RWPE2 (cell line): ENCODE data around the gene LETM1.
"Not testable (repeated sequence)": the region's sequence is repeated elsewhere in the genome, so short reads cannot be mapped to it uniquely, and the experiment has no call there.

Experiments used
- ATAC-seq: fragments of 200-7000 bp; cut with Tn5 transposase; 3 replicates; pipeline ENCODE4 v1.9.1; 2021; ENCODE audit warnings: low read depth
- DNase-seq: peaks from one replicate; pipeline ENCODE4 v3.0.0-alpha.2; 2020; ENCODE audit warnings: low spot score
- H3K27ac ChIP-seq: fragments of 450-650 bp; 2 replicates; pipeline ENCODE4 v1.5.1; 2017; ENCODE audit warnings: mild to moderate bottlenecking; ENCODE audit not compliant: poor library complexity, severe bottlenecking
- H3K27me3 ChIP-seq: fragments of 250-450 bp; sonication (Bioruptor Pico); 2 replicates; pipeline ENCODE4 v1.5.1; 2021; ENCODE audit warnings: mild to moderate bottlenecking, moderate library complexity; ENCODE audit not compliant: insufficient read depth, poor library complexity, severe bottlenecking
- H3K36me3 ChIP-seq: fragments of 250-450 bp; sonication (Bioruptor Pico); 2 replicates; pipeline ENCODE4 v1.5.1; 2020; ENCODE audit warnings: low read depth, mild to moderate bottlenecking, moderate library complexity
- H3K4me1 ChIP-seq: fragments of 250-450 bp; sonication (Bioruptor Pico); 2 replicates; pipeline ENCODE4 v1.5.1; 2021; ENCODE audit warnings: mild to moderate bottlenecking, moderate library complexity; ENCODE audit not compliant: insufficient read depth, poor library complexity, severe bottlenecking
- H3K4me3 ChIP-seq: fragments of 250-450 bp; sonication (Bioruptor Pico); 2 replicates; pipeline ENCODE4 v1.5.1; 2021; ENCODE audit warnings: mild to moderate bottlenecking, moderate library complexity; ENCODE audit not compliant: severe bottlenecking
- H3K9me3 ChIP-seq: fragments of 250-450 bp; sonication (Bioruptor Pico); 2 replicates; pipeline ENCODE4 v1.5.1; 2021; ENCODE audit warnings: mild to moderate bottlenecking, moderate library complexity; ENCODE audit not compliant: severe bottlenecking
- TF ChIP-seq, protein P1 (sequence below): fragments of 450-650 bp; IDR thresholded peaks from one replicate; pipeline ENCODE4 v1.5.1; 2017; ENCODE audit warnings: mild to moderate bottlenecking, moderate library complexity; ENCODE audit not compliant: poor library complexity, severe bottlenecking

The LETM1 gene

GRCh38 chr4:1837069-1837468 is 18.9 kb downstream of the LETM1 start:
- ATAC-seq: no peak
- Histone ChIP-seq H3K9me3 (no peaks in the 10 kb centered on the region), H3K4me3 (no peak overlapping the region), H3K4me1 (no peaks in the 10 kb centered on the region), H3K36me3 (peaks cover 85% of the 10 kb centered on the region), H3K27ac (no peak overlapping the region), H3K27me3 (no peaks in the 10 kb centered on the region)
- DNase-seq: no peak
- TF ChIP-seq, protein P1, sequence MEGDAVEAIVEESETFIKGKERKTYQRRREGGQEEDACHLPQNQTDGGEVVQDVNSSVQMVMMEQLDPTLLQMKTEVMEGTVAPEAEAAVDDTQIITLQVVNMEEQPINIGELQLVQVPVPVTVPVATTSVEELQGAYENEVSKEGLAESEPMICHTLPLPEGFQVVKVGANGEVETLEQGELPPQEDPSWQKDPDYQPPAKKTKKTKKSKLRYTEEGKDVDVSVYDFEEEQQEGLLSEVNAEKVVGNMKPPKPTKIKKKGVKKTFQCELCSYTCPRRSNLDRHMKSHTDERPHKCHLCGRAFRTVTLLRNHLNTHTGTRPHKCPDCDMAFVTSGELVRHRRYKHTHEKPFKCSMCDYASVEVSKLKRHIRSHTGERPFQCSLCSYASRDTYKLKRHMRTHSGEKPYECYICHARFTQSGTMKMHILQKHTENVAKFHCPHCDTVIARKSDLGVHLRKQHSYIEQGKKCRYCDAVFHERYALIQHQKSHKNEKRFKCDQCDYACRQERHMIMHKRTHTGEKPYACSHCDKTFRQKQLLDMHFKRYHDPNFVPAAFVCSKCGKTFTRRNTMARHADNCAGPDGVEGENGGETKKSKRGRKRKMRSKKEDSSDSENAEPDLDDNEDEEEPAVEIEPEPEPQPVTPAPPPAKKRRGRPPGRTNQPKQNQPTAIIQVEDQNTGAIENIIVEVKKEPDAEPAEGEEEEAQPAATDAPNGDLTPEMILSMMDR: no peak

DNA sequence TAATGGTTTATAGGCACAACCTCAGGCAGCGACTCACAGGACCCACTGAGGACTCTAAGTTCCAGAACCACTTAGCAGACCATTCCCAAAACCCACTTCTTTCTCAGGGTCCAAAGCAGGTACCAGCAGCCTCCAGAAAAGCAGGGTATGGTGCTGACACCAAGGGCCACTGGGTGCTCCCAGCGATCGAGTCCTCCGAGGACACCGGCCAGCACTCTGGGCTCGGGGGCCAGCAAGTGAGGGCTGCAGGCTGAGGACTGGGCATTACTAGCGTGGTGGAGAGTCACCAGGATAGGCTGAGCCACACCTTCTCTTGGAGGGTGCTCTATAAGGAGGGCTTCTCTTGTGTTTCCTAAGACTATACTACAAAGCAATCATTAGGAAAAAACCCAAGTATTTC is 19.3 kb downstream of the LETM1 start:
- Histone ChIP-seq H3K36me3 (peaks cover 86% of the 10 kb centered on the region), H3K4me3 (no peak overlapping the region), H3K27me3 (no peaks in the 10 kb centered on the region), H3K4me1 (no peaks in the 10 kb centered on the region), H3K9me3 (no peaks in the 10 kb centered on the region), H3K27ac (no peak overlapping the region)
- ATAC-seq (no peak), DNase-seq (no peak)
- TF ChIP-seq, protein P1: no peak

GRCh38 chr4:1835836-1836235 is 20.1 kb downstream of the LETM1 start:
- H3K4me1 ChIP-seq, H3K4me3 ChIP-seq, H3K27ac ChIP-seq, H3K27me3 ChIP-seq, H3K9me3 ChIP-seq, DNase-seq, ATAC-seq: not testable (repeated sequence)
- H3K36me3 ChIP-seq: peaks cover 86% of the 10 kb centered on the region

- H3K27me3 ChIP-seq: no peaks in the 10 kb centered on the region
- no peaks in the 10 kb centered on the region for H3K4me1 ChIP-seq
- ATAC-seq (no peak), DNase-seq (no peak)
- peaks cover 83% of the 10 kb centered on the region for H3K36me3 ChIP-seq
- no peak overlapping the region for H3K27ac ChIP-seq
- TF ChIP-seq, protein P1: no peak
- no peaks in the 10 kb centered on the region for H3K9me3 ChIP-seq
- no peak overlapping the region for H3K4me3 ChIP-seq
Observed at GRCh38 chr4:1834047-1834775, 21.7 kb downstream of the LETM1 start.

- Histone ChIP-seq H3K4me3 (no peak overlapping the region), H3K36me3 (peaks cover 76% of the 10 kb centered on the region), H3K27me3 (no peaks in the 10 kb centered on the region), H3K27ac (no peak overlapping the region), H3K4me1 (no peaks in the 10 kb centered on the region), H3K9me3 (no peaks in the 10 kb centered on the region)
- DNase-seq (no peak), ATAC-seq (no peak)
- TF ChIP-seq, protein P1: no peak
Observed at GRCh38 chr4:1833307-1834046, 22.5 kb downstream of the LETM1 start.
